ENCODE results near the gene SLC6A17.

SLC6A17 gene

GRCh38 chr1:110112656-110113055 lies 37.6 kb upstream of the SLC6A17 start:
- in situ Hi-C loops (cut with HindIII; ENCODE audit: low sequenced_read_pairs) = no loop called here
- H3K4me3 ChIP-seq (ENCODE audit: low read depth, low read length) = no peak overlapping the region
- TF ChIP-seq CTCF (IDR thresholded peaks at IDR 0.05; ENCODE audit: low read depth, low read length) = no peak

GRCh38 chr1:110113551-110113950 lies 36.7 kb upstream of the SLC6A17 start:
- H3K4me3 ChIP-seq (ENCODE audit: low read depth, low read length) = no peak overlapping the region
- no peak for TF ChIP-seq CTCF (IDR thresholded peaks at IDR 0.05; ENCODE audit: low read depth, low read length)
- in situ Hi-C loops (cut with HindIII; ENCODE audit: low sequenced_read_pairs) = no loop called here
- no peak for DNase-seq (ENCODE audit: low read depth, low spot score)

More at GRCh38 chr1:110112656-110113055, 37.6 kb upstream of the SLC6A17 start:
- DNase-seq (ENCODE audit: low read depth, low spot score) = no peak

- in situ Hi-C loops (cut with HindIII; ENCODE audit: low sequenced_read_pairs) = no loop called here
- no peak for TF ChIP-seq CTCF (IDR thresholded peaks at IDR 0.05; ENCODE audit: low read depth, low read length)
- H3K4me3 ChIP-seq (ENCODE audit: low read depth, low read length) = no peak overlapping the region
- no peak for DNase-seq (ENCODE audit: low read depth, low spot score)
Observed at GRCh38 chr1:110114173-110114572, 36.1 kb upstream of the SLC6A17 start.

GRCh38 chr1:110114784-110115183 lies 35.5 kb upstream of the SLC6A17 start:
- in situ Hi-C loops (cut with HindIII; ENCODE audit: low sequenced_read_pairs) = no loop called here
- H3K4me3 ChIP-seq (ENCODE audit: low read depth, low read length) = no peak overlapping the region
- no peak for DNase-seq (ENCODE audit: low read depth, low spot score)
- no peak for TF ChIP-seq CTCF (IDR thresholded peaks at IDR 0.05; ENCODE audit: low read depth, low read length)

- in situ Hi-C loops (cut with HindIII; ENCODE audit: low sequenced_read_pairs) = no loop called here
- DNase-seq (ENCODE audit: low read depth, low spot score) = no peak
- no peak overlapping the region for H3K4me3 ChIP-seq (ENCODE audit: low read depth, low read length)
- no peak for TF ChIP-seq CTCF (IDR thresholded peaks at IDR 0.05; ENCODE audit: low read depth, low read length)
Observed at GRCh38 chr1:110118636-110119396, 31.5 kb upstream of the SLC6A17 start.

GRCh38 chr1:110119843-110120242 lies 30.5 kb upstream of the SLC6A17 start:
- no peak for DNase-seq (ENCODE audit: low read depth, low spot score)
- H3K4me3 ChIP-seq (ENCODE audit: low read depth, low read length) = no peak overlapping the region
- in situ Hi-C loops (cut with HindIII; ENCODE audit: low sequenced_read_pairs) = no loop called here
- TF ChIP-seq CTCF (IDR thresholded peaks at IDR 0.05; ENCODE audit: low read depth, low read length) = no peak
